Heart right ventricle (tissue), 16 donors: ENCODE results near the gene CLK4. TPM values are rescaled to one million over a fixed set of nuclear protein-coding genes. Genes with fewer than 3 reads are reported as not detected.

Experiments used
- ATAC-seq, 8 donors: fragments of 200-7000 bp; cut with Tn5 transposase; one replicate each; pipeline ENCODE4 v1.9.1; 2020; ENCODE audit warnings: mild to moderate bottlenecking in 8 of 8, moderate library complexity in 8 of 8, moderate number of reproducible peaks in 1 of 8
- DNase-seq, 2 donors: peaks; one replicate each; pipeline ENCODE4 v3.0.0-alpha.2; 2020
- H3K27ac ChIP-seq, 10 donors: fragments of 200-600 bp; sonication (generic) in 2 of 10; one replicate each; pipeline versions ENCODE4 v1.5.0 to v1.8.0; 2020 to 2022; ENCODE audit warnings: mild to moderate bottlenecking in 3 of 10
- H3K27me3 ChIP-seq, 7 donors: fragments of 200-600 bp; one replicate each; pipeline ENCODE4 v1.8.0; 2021 to 2022; ENCODE audit warnings: mild to moderate bottlenecking in 2 of 7
- H3K36me3 ChIP-seq, 9 donors: fragments of 200-600 bp; sonication (generic) in 1 of 9; one replicate each; pipeline versions ENCODE4 v1.5.0 to v1.8.0; 2020 to 2022; ENCODE audit warnings: mild to moderate bottlenecking in 2 of 9
- H3K4me1 ChIP-seq, 9 donors: fragments of 200-600 bp; sonication (generic) in 1 of 9; one replicate each; pipeline versions ENCODE4 v1.5.0 to v1.8.0; 2020 to 2022; ENCODE audit warnings: mild to moderate bottlenecking in 4 of 9
- H3K4me3 ChIP-seq, 10 donors: fragments of 200-600 bp; sonication (generic) in 2 of 10; one replicate each; pipeline versions ENCODE4 v1.5.0 to v1.8.0; 2020 to 2022; ENCODE audit warnings: mild to moderate bottlenecking in 7 of 10, moderate library complexity in 2 of 10
- H3K9me3 ChIP-seq, 11 donors: fragments of 200-600 bp in 10 of 11; sonication (generic) in 2 of 11; one replicate each; pipeline versions ENCODE4 v1.5.0 to v1.8.0; 2013 to 2022; ENCODE audit warnings: mild to moderate bottlenecking in 2 of 11, control low read depth in 1 of 11, moderate library complexity in 1 of 11
- CTCF ChIP-seq, 9 donors: fragments of 200-600 bp; sonication (generic) in 2 of 9; IDR thresholded peaks; one replicate each; pipeline versions ENCODE4 v1.5.0 to v1.8.0; 2021 to 2022; ENCODE audit warnings: antibody characterized with exemption in 9 of 9, mild to moderate bottlenecking in 5 of 9, moderate library complexity in 1 of 9
- WGBS, 2 donors: extraction: QIAGEN DNeasy Blood & Tissue Kit; methylation state at CpG; one replicate each; pipeline ENCODE4 v1.1.7; 2013; ENCODE audit warnings: inconsistent platforms in 1 of 2; 5-methylcytosine and 5-hydroxymethylcytosine counted together
- intact Hi-C, 10 donors: fragments of 100-400 bp; cut with DNase I; formaldehyde crosslinking; loops; one replicate each; pipeline versions ENCODE4 v1.11.1 to v1.14.2; 2022
- polyA plus RNA-seq, 2 donors: library from polyadenylated mRNA; stranded (reverse); fragments of 200-250 nt; gene quantifications; one replicate each; pipeline ENCODE4 v1.2.3, GENCODE V29; 2013
- total RNA-seq, 10 donors: library from RNA; stranded (reverse); fragmentation: NEBNext Ultra II Directional in 3 of 10; extraction: Animal tissue kit (Norgen Biotek cat#: 25700) in 3 of 10; gene quantifications; one replicate each; pipeline versions ENCODE4 v1.2.1 to v1.2.4, GENCODE V29; 2021 to 2023
- donor health status: Arrhythmogenic right ventricular cardiomyopathy.
- donor health status: ischemic (EF 13 %, LVEDD 7.1; RV severe dilation, severe dysfunction).
- donor health status: healthy with polysubstance abuse.
- donor health status: DM: no; HTN: yes; CAD: no.
- donor health status: DM: no; HTN: no; CAD: no.
- donor health status: ischemic (EF 25% LVEDD 6.9; RV normal size, moderate dysfunction).
- donor health status: ischemic (EF 25% LVEDD 5.7; RV mildly dilated, moderate dysfunction).
- donor health status: healthy.
- donor health status: DM: yes; HTN: yes; CAD: no.
- donor health status: Ischemic cardiomyopathy.
- donor health status: ischemic (EF 35%, LVEDD 5.7; RV mildly dilated, moderate dysfunction).
- donor health status: nonischemic (EF 11% LVEDD 7.7; RV severe dilation, severe dysfunction).
- donor health status: DM: yes; HTN: yes; CAD: no.
- donor health status: PGD.
- donor health status: ischemic (EF 29% LVEDD 5.4; RV normal size, mild dysfunction).
- donor health status: nonischemic (EF 23%, LVEDD 6.1; RV moderate dilation, normal function).

CLK4 gene
- total and polyA plus RNA-seq, 12 donors: 6.0 to 67.0 (median 15.5) TPM

DNA sequence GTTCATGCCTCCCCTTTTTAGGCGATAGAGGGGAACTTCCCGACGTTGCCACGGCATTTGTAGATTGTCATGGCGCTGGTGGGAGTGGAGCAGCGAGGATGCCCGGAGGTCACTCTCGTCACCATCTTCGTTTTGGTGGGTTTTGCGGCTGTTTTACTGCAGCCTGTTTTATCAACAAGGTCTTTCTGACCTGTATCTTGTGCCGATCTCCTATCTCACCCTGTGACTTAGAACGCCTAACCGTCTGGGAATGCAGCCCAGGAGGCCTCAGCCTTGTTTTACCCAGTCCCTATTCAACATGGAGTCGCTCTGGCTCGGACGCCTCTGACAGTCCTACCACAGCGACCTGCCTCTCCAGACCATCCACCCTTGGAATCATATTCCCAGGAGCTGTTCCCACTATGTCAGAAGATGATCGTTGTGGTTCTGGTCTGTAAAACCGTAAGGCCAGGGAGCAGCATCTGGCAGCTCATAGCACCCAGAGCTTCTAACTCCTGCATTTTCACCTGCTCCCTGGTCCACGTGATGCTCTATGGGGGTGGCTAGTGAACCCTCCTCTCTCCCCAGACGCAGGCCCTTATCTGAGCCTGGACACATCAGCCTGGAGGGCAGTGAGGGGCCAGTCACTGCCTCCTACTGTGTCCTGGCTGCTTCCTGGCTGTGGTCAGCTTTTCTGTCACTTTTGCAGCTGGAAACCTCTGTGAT lies 35.1 kb upstream of the CLK4 start:
- H3K36me3 ChIP-seq: no peaks in the 10 kb centered on the region
- no peak overlapping the region for H3K27ac ChIP-seq
- 87 to 93% methylated on average over 21 of the region's 21 CpGs for WGBS, 2 donors
- DNase-seq (no peak), ATAC-seq (no peak)
- H3K4me1 ChIP-seq: no peaks in the 10 kb centered on the region
- no peak for TF ChIP-seq CTCF (IDR thresholded peaks at IDR 0.05)
- H3K27me3 ChIP-seq: peaks cover 0 to 11% (median 4%) of the 10 kb centered on the region in 7 donors
- H3K4me3 ChIP-seq: no peak overlapping the region
- intact Hi-C loops: no loop called here
- H3K9me3 ChIP-seq: peaks cover 0 to 3% (median 0%) of the 10 kb centered on the region in 11 donors

DNA sequence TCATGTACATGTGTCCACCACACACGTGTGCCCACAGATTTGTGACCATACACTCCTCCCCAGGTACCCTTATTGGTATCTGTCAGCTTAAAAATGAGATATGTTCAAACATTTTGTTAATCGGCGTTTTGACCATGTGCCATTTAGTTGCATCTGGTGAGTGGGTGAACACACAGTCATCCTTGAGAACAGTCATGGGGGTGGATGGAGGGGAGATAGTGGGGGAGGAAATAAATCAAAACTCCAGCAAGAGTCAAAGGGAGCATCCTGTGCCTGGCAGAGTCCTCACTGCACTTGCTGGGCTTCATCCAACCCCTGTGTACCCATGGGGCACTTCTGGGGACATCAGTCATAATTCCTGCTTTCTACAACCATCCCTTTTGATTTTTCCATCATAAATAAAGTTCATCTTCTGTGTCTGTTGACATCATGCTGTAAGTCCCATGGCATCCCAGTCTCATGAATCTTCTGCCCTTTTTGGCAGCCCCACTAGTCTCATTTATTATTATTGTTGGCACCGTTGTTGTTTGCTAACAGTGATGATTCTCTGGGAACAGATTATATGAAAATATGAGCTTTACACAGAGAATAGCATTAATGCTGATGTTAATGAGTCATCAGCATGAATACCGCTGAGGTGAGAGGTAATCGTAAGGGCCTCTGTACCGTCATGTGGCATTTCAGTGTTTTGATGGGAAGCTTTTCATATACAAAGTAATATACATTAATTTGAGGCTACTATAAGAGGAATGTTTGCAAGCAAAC lies 24.4 kb upstream of the CLK4 start:
- ATAC-seq (no peak), DNase-seq (no peak)
- Histone ChIP-seq H3K9me3 (peaks cover 0 to 7% (median 0%) of the 10 kb centered on the region in 11 donors), H3K27ac (no peak overlapping the region), H3K36me3 (no peaks in the 10 kb centered on the region), H3K4me1 (no peaks in the 10 kb centered on the region), H3K4me3 (no peak overlapping the region), H3K27me3 (peaks cover 0 to 6% (median 0%) of the 10 kb centered on the region in 7 donors)
- no peak for TF ChIP-seq CTCF (IDR thresholded peaks at IDR 0.05)
- 66 to 74% methylated on average over 7 of the region's 7 CpGs for WGBS, 2 donors
- intact Hi-C loops: no loop called here

GRCh38 chr5:178650214-178650613 lies 23.4 kb upstream of the CLK4 start:
- intact Hi-C loops: no loop called here
- DNase-seq (no peak), ATAC-seq (no peak)
- TF ChIP-seq CTCF (IDR thresholded peaks at IDR 0.05): no peak
- Histone ChIP-seq H3K36me3 (no peaks in the 10 kb centered on the region), H3K4me1 (no peaks in the 10 kb centered on the region), H3K4me3 (no peak overlapping the region), H3K9me3 (peaks cover 0 to 7% (median 0%) of the 10 kb centered on the region in 11 donors), H3K27ac (no peak overlapping the region), H3K27me3 (peaks cover 0 to 4% (median 0%) of the 10 kb centered on the region in 7 donors)
- WGBS, 2 donors: 72 to 80% methylated on average over 5 of the region's 5 CpGs

- intact Hi-C loops: no loop called here
- ATAC-seq: no peak
Observed at GRCh38 chr5:178649580-178649979, 22.7 kb upstream of the CLK4 start.

More at GRCh38 chr5:178649580-178649979, 22.7 kb upstream of the CLK4 start:
- DNase-seq: no peak
- no peak for TF ChIP-seq CTCF (IDR thresholded peaks at IDR 0.05)
- H3K9me3 ChIP-seq: peaks cover 0 to 7% (median 0%) of the 10 kb centered on the region in 11 donors
- H3K27me3 ChIP-seq: peaks cover 0 to 4% (median 0%) of the 10 kb centered on the region in 7 donors
- no peaks in the 10 kb centered on the region for H3K36me3 ChIP-seq
- no peaks in the 10 kb centered on the region for H3K4me1 ChIP-seq
- no peak overlapping the region for H3K27ac ChIP-seq
- no peak overlapping the region for H3K4me3 ChIP-seq
- 73 to 74% methylated on average over 3 of the region's 3 CpGs for WGBS, 2 donors
